HL-60 (cell line): ENCODE measurements around the gene JARID2.

Source experiments
- GABPA ChIP-seq: IDR thresholded peaks from 2 replicates; pipeline ENCODE4 v1.6.1; 2012; ENCODE audit warnings: low read depth
- POLR2AphosphoS5 ChIP-seq: IDR thresholded peaks from 2 replicates; pipeline ENCODE4 v1.6.1; 2012; ENCODE audit warnings: low read depth
- TF ChIP-seq, protein P1 (sequence below): IDR thresholded peaks from one replicate; pipeline ENCODE4 v1.5.1; 2011; ENCODE audit warnings: low read length, control low read depth, inconsistent platforms; ENCODE audit not compliant: insufficient read depth

DNA sequence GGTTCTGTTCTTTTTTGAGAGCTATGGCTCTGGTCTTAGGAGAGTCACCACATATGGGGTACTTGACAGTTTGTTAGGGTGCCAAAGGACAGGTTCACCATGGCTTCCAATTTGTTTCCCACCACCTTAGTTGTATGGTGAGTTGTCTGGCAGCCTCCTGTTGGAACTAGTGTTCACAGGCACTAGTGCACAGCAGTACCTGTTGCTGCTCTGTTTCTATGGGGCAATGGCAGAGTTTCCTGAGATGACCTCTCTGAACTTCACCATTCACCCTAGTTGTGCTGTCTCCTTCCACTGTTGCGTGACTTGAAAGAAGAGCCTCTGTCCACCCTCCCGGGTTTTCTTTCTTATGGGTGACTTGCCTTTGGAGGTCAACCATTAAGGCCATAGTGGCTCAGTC, 129.1 kb downstream of the JARID2 start:
- TF ChIP-seq, protein P1, sequence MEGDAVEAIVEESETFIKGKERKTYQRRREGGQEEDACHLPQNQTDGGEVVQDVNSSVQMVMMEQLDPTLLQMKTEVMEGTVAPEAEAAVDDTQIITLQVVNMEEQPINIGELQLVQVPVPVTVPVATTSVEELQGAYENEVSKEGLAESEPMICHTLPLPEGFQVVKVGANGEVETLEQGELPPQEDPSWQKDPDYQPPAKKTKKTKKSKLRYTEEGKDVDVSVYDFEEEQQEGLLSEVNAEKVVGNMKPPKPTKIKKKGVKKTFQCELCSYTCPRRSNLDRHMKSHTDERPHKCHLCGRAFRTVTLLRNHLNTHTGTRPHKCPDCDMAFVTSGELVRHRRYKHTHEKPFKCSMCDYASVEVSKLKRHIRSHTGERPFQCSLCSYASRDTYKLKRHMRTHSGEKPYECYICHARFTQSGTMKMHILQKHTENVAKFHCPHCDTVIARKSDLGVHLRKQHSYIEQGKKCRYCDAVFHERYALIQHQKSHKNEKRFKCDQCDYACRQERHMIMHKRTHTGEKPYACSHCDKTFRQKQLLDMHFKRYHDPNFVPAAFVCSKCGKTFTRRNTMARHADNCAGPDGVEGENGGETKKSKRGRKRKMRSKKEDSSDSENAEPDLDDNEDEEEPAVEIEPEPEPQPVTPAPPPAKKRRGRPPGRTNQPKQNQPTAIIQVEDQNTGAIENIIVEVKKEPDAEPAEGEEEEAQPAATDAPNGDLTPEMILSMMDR = no peak
- TF ChIP-seq POLR2AphosphoS5 (no peak), GABPA (no peak)
